Left ventricle myocardium inferior (tissue), 1 donor: ENCODE measurements around the gene TGFB2. TPM values are rescaled to one million over a fixed set of nuclear protein-coding genes. Genes with fewer than 3 reads are reported as not detected.

Experiments
- DNase-seq: peaks from one replicate; pipeline ENCODE4 v3.0.0-alpha.2; 2020
- H3K27ac ChIP-seq: fragments of 200-600 bp; replicated peaks from 2 replicates; pipeline ENCODE4 v1.8.0; 2021
- H3K27me3 ChIP-seq: fragments of 200-600 bp; 2 replicates; pipeline ENCODE4 v1.8.0; 2021; ENCODE audit warnings: low read depth
- H3K36me3 ChIP-seq: fragments of 200-600 bp; 2 replicates; pipeline ENCODE4 v1.8.0; 2021
- H3K4me1 ChIP-seq: fragments of 200-600 bp; 2 replicates; pipeline ENCODE4 v1.8.0; 2021
- H3K4me3 ChIP-seq: fragments of 200-600 bp; 2 replicates; pipeline ENCODE4 v1.8.0; 2021; ENCODE audit warnings: mild to moderate bottlenecking, moderate library complexity
- H3K9me3 ChIP-seq: fragments of 200-600 bp; replicated peaks from 2 replicates; pipeline ENCODE4 v1.8.0; 2021
- intact Hi-C: fragments of 100-400 bp; cut with micrococcal nuclease; formaldehyde crosslinking; loops from one replicate; pipeline ENCODE4 v1.11.0; 2022
- total RNA-seq: library from RNA; stranded (reverse); fragmentation: NEBNext Ultra II Directional; extraction: Animal tissue kit (Norgen Biotek cat#: 25700); gene quantifications from one replicate; pipeline ENCODE4 v1.2.1, GENCODE V29; 2021
- TF ChIP-seq, protein P1 (sequence below): fragments of 200-600 bp; IDR thresholded peaks from 2 replicates; pipeline ENCODE4 v1.8.0; 2021; ENCODE audit warnings: antibody characterized with exemption, mild to moderate bottlenecking, borderline replicate concordance
- donor health status: DM: no; HTN: yes; CAD: no; lungs with severe emphysema.

Gene TGFB2
- total RNA-seq, 1 donor from 2014 or later, result 4.4 TPM

DNA sequence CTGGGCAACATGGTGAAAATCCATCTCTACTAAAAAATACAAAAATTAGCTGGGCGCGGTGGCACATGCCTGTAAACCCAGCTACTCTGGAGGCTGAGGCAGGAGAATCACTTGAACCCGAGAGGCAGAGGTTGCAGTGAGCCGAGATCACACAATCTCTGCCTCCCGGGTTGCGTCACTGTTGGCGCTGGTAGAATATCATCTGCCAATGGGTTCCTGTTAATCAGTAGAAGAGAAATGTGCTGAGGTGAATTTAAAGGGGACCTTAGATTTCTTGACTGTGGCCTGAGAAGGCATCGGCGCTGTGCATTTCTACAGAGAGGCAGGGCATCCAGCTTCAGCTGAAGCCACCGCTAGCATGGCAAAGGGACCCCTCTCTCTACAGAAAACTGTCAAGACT, 68.0 kb downstream of the TGFB2 start:
- no peak overlapping the region for H3K4me3 ChIP-seq
- H3K9me3 ChIP-seq, result peaks cover 19% of the 10 kb centered on the region
- H3K27ac ChIP-seq, result no peak overlapping the region
- no peaks in the 10 kb centered on the region for H3K27me3 ChIP-seq
- intact Hi-C loops, result no loop called here
- H3K36me3 ChIP-seq, result peaks cover 4% of the 10 kb centered on the region
- TF ChIP-seq, protein P1, sequence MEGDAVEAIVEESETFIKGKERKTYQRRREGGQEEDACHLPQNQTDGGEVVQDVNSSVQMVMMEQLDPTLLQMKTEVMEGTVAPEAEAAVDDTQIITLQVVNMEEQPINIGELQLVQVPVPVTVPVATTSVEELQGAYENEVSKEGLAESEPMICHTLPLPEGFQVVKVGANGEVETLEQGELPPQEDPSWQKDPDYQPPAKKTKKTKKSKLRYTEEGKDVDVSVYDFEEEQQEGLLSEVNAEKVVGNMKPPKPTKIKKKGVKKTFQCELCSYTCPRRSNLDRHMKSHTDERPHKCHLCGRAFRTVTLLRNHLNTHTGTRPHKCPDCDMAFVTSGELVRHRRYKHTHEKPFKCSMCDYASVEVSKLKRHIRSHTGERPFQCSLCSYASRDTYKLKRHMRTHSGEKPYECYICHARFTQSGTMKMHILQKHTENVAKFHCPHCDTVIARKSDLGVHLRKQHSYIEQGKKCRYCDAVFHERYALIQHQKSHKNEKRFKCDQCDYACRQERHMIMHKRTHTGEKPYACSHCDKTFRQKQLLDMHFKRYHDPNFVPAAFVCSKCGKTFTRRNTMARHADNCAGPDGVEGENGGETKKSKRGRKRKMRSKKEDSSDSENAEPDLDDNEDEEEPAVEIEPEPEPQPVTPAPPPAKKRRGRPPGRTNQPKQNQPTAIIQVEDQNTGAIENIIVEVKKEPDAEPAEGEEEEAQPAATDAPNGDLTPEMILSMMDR, result no peak
- DNase-seq, result no peak
- peaks cover 13% of the 10 kb centered on the region for H3K4me1 ChIP-seq

DNA sequence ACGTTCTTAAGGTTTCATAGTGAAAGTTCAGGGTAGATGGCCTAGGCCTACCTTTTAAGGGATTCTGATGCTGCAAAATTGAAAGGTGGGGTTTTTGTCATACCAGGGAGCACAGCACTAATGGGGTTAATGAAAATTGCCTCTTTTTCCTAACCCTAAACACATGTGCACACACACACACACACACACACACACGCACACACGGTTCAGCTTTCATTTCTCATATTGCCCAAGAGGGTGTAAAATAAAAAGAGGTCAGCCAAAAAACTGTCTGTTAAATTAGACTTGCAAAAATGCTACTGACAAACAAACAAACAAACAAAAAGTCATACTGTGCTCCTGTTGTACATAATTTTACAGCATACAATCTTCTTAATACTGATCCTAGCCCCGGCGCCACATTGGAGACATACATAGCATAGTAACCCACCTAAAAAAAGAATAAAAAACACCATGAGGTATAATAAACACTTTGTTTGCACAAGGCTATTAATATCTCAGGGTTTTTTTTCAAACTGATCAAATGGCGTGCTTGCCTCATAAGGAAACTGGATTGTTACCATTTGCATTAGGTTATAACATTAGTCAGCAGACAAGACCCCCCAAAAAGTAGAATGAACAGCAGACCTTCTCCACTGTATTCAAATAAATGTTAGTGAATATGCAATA, 69.1 kb downstream of the TGFB2 start:
- peaks cover 19% of the 10 kb centered on the region for H3K9me3 ChIP-seq
- H3K36me3 ChIP-seq, result peaks cover 4% of the 10 kb centered on the region
- H3K4me3 ChIP-seq, result no peak overlapping the region
- peaks cover 5% of the 10 kb centered on the region for H3K4me1 ChIP-seq
- DNase-seq, result no peak
- TF ChIP-seq, protein P1, result no peak
- H3K27me3 ChIP-seq, result no peaks in the 10 kb centered on the region
- no peak overlapping the region for H3K27ac ChIP-seq
- intact Hi-C loops, result no loop called here

DNA sequence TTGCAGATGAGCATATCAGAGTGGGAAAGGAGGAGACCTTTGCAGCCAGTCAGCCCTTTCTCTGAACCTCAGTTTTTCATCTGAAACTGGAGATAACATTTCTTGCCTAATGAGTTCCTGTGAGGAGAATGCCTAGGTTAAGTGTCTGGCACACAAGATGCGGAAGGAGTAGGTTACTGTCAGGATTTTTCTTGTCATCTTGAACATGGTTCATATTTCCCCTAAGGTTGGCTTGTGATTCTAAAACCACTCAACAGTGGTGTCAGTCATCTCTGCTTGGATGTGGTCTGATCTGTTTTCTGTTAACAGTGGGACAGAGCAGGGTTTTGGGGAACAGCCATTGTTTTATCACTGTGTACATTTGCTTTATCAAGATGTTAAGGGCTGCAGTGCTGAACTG, 70.6 kb downstream of the TGFB2 start:
- Histone ChIP-seq H3K27me3 (no peaks in the 10 kb centered on the region), H3K4me1 (no peaks in the 10 kb centered on the region), H3K4me3 (no peak overlapping the region), H3K27ac (no peak overlapping the region), H3K36me3 (peaks cover 4% of the 10 kb centered on the region), H3K9me3 (peaks cover 19% of the 10 kb centered on the region)
- no peak for DNase-seq
- intact Hi-C loops, result no loop called here
- TF ChIP-seq, protein P1, result no peak

DNA sequence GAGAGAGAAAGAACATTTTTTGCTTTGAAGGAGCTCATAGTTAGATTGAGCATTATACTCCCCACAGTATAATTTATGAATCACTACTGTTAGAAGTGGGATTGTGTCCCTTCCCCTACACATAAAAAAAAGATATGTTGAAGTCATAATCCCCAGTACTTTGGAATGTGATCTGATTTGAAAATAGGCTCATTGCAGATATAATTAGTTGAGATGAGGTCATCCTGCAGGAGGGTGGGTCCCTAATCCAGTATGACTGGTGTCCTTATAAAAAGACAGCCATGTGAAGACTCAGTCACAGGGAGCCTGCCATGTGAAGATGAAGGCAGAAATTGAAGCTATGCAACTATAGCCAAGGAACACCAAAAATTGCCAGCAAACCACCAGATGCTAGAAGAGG, 76.4 kb downstream of the TGFB2 start:
- no peak for DNase-seq
- Histone ChIP-seq H3K9me3 (peaks cover 16% of the 10 kb centered on the region), H3K27me3 (no peaks in the 10 kb centered on the region), H3K27ac (no peak overlapping the region), H3K36me3 (peaks cover 4% of the 10 kb centered on the region), H3K4me1 (no peaks in the 10 kb centered on the region), H3K4me3 (no peak overlapping the region)
- intact Hi-C loops, result no loop called here
- TF ChIP-seq, protein P1, result no peak

DNA sequence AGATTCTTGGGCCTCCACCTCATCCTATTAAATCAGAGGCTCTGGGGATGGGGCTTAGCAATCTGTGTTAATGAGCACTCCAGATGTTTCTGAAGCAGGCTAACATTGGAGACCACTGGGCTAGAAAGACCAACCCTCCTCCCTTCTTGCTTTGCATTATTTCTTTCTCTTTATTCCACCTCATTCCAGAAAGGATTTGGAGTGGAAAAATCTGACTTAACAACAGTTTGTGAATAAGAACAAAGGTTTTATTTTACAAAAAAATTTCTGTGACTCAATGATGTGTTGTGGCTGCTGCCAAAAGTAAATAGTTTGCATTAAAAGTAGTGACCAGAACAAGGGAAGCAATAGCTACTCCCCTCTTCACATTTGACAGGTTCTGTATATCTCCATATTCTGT, 79.4 kb downstream of the TGFB2 start:
- intact Hi-C loops, result no loop called here
- DNase-seq, result no peak
- H3K27ac ChIP-seq, result no peak overlapping the region
- no peak overlapping the region for H3K4me3 ChIP-seq
- H3K36me3 ChIP-seq, result no peaks in the 10 kb centered on the region
- no peaks in the 10 kb centered on the region for H3K9me3 ChIP-seq
- no peaks in the 10 kb centered on the region for H3K27me3 ChIP-seq
- TF ChIP-seq, protein P1, result no peak
- no peaks in the 10 kb centered on the region for H3K4me1 ChIP-seq
